CD4-positive, alpha-beta T cell treated with Interleukin-6 for 4 hours (primary cell): ENCODE measurements around the gene TCL1A.

Experiments used
- DNase-seq: peaks from one replicate; pipeline ENCODE4 v3.0.0-alpha.2; 2020; ENCODE audit warnings: mixed read lengths

Gene TCL1A

GRCh38 chr14:95703805-95704204 lies 10.1 kb downstream of the TCL1A start:
- DNase-seq = no peak

- no peak for DNase-seq
These were observed 10.6 kb downstream of the TCL1A start for GRCh38 chr14:95703341-95703740.

GRCh38 chr14:95701846-95702221 lies 12.1 kb downstream of the TCL1A start:
- DNase-seq = no peak

- no peak for DNase-seq
These were observed 13.5 kb downstream of the TCL1A start for GRCh38 chr14:95700221-95700976.

- no peak for DNase-seq
These were observed 14.5 kb downstream of the TCL1A start for GRCh38 chr14:95699412-95699811.

GRCh38 chr14:95698287-95698686 lies 15.6 kb downstream of the TCL1A start:
- no peak for DNase-seq

- DNase-seq = no peak
These were observed 16.2 kb downstream of the TCL1A start for GRCh38 chr14:95697764-95698163.

- DNase-seq = no peak
These were observed 17.2 kb downstream of the TCL1A start for GRCh38 chr14:95696741-95697140.

GRCh38 chr14:95695913-95696312 lies 18.0 kb downstream of the TCL1A start:
- DNase-seq = no peak

- no peak for DNase-seq
These were observed 18.9 kb downstream of the TCL1A start for GRCh38 chr14:95695051-95695450.

- no peak for DNase-seq
These were observed 21.8 kb downstream of the TCL1A start for GRCh38 chr14:95692109-95692508.

GRCh38 chr14:95691591-95691990 lies 22.3 kb downstream of the TCL1A start:
- DNase-seq = no peak

- no peak for DNase-seq
These were observed 23.1 kb downstream of the TCL1A start for GRCh38 chr14:95690815-95691214.

- DNase-seq = no peak
These were observed 24.5 kb downstream of the TCL1A start for GRCh38 chr14:95689441-95689840.

- no peak for DNase-seq
These were observed 27.0 kb downstream of the TCL1A start for GRCh38 chr14:95686935-95687334.

- DNase-seq = no peak
These were observed 27.7 kb downstream of the TCL1A start, which contains the start of gene TCL1B for GRCh38 chr14:95685978-95686922. TSS of gene TCL1B (plus strand) at chr14:95686426. CDS start at chr14:95686468, 42 bp downstream.

GRCh38 chr14:95683793-95684192 lies 30.1 kb downstream of the TCL1A start:
- DNase-seq = peak; percentile 17

GRCh38 chr14:95681153-95681552 lies 32.8 kb downstream of the TCL1A start:
- no peak for DNase-seq

- no peak for DNase-seq
These were observed 33.8 kb downstream of the TCL1A start for GRCh38 chr14:95679998-95680735.

GRCh38 chr14:95679148-95679815 lies 34.6 kb downstream of the TCL1A start:
- DNase-seq = no peak

- no peak for DNase-seq
These were observed 36.6 kb downstream of the TCL1A start for GRCh38 chr14:95677179-95677835.

GRCh38 chr14:95675486-95675885 lies 38.4 kb downstream of the TCL1A start:
- no peak for DNase-seq
